Smooth muscle cell (in vitro differentiated cells): ENCODE data around the gene SLC5A10. TPM values are rescaled to one million over a fixed set of nuclear protein-coding genes. Genes with fewer than 3 reads are reported as not detected.

Source experiments
- DNase-seq: peaks from one replicate; lab custom pipeline; 2025; ENCODE audit not compliant: unreplicated experiment; lab: John Stamatoyannopoulos, UW
- H2AFZ ChIP-seq: fragments of 200-600 bp; sonication (generic); 2 replicates; pipeline ENCODE4 v1.6.0; 2016; ENCODE audit warnings: antibody characterized with exemption, low read depth, mild to moderate bottlenecking
- H3F3A ChIP-seq: fragments of 200-600 bp; sonication (generic); 2 replicates; pipeline ENCODE4 v1.6.0; 2017; ENCODE audit warnings: antibody characterized with exemption, low read depth
- H3K27ac ChIP-seq: fragments of 200-600 bp; sonication (generic); 2 replicates; pipeline ENCODE4 v1.5.1; 2016; ENCODE audit warnings: low read depth, mild to moderate bottlenecking
- H3K27me3 ChIP-seq: fragments of 200-600 bp; sonication (generic); 2 replicates; pipeline ENCODE4 v1.6.1; 2016; ENCODE audit warnings: low read depth, mild to moderate bottlenecking
- H3K36me3 ChIP-seq: fragments of 200-600 bp; sonication (generic); 2 replicates; pipeline ENCODE4 v1.5.1; 2016; ENCODE audit warnings: low read depth
- H3K4me1 ChIP-seq: fragments of 200-600 bp; sonication (generic); 2 replicates; pipeline ENCODE4 v1.5.1; 2016; ENCODE audit warnings: low read depth
- H3K4me2 ChIP-seq: fragments of 200-600 bp; sonication (generic); 2 replicates; pipeline ENCODE4 v1.6.0; 2016; ENCODE audit warnings: mild to moderate bottlenecking
- H3K4me3 ChIP-seq: fragments of 200-600 bp; sonication (generic); 2 replicates; pipeline ENCODE4 v1.5.1; 2016; ENCODE audit warnings: mild to moderate bottlenecking
- H3K79me2 ChIP-seq: fragments of 200-600 bp; sonication (generic); 2 replicates; pipeline ENCODE4 v1.6.0; 2016; ENCODE audit warnings: low read depth, mild to moderate bottlenecking
- H3K9ac ChIP-seq: fragments of 200-600 bp; sonication (generic); 2 replicates; pipeline ENCODE4 v1.6.0; 2016; ENCODE audit warnings: low read depth
- H3K9me3 ChIP-seq: fragments of 200-600 bp; sonication (generic); replicated peaks from 2 replicates; pipeline ENCODE4 v1.5.1; 2016; ENCODE audit warnings: low read depth
- H4K20me1 ChIP-seq: fragments of 200-600 bp; sonication (generic); 2 replicates; pipeline ENCODE4 v1.6.0; 2016; ENCODE audit warnings: low read depth
- WGBS: methylation state at CpG from one replicate; pipeline ENCODE4 v1.1.7; 2016; ENCODE audit warnings: low lambda C conversion rate; 5-methylcytosine and 5-hydroxymethylcytosine counted together
- polyA plus RNA-seq: library from polyadenylated mRNA; unstranded; fragments of >200 nt; fragmentation: Nextera tagmentation; extraction: Ambion mirVana; gene quantifications from 2 replicates; pipeline ENCODE4 v1.2.1, GENCODE V29; 2016
- total RNA-seq: library from RNA; depleted of rRNA; stranded (reverse); fragments of >200 nt; gene quantifications from 2 replicates; pipeline ENCODE4 v1.2.3, GENCODE V29; 2014
- TF ChIP-seq, protein P1 (sequence below): fragments of 200-600 bp; sonication (generic); IDR thresholded peaks from 2 replicates; pipeline ENCODE4 v1.5.1; 2017; ENCODE audit warnings: borderline replicate concordance, mild to moderate bottlenecking, antibody characterized with exemption; ENCODE audit not compliant: insufficient read depth, poor library complexity, severe bottlenecking

The SLC5A10 gene
- total and polyA plus RNA-seq, 2 experiments from 2014 or later: not detected

DNA sequence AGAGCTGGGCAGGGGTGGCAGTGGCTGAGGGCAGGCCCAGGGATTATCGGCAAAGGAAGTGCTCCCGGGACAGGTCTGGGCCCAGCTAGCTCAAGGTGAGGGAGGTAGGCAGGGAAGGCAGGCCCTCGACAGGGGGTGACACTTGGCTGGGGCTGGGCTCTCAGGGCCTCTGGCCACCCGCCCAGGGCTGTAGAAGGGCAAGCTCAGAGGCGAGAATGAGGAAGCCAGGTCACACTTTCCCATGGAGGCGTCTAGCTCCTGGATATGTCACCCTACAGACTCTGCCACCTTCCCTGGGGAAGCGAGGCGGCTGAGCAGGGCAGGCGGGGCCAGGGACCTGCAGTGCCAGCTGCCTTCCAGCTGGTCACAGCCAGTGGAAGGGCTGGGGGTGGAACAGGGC lies 33.5 kb downstream of the SLC5A10 start:
- Histone ChIP-seq H3K27ac (no peak overlapping the region), H3F3A (no peaks in the 10 kb centered on the region), H2AFZ (no peak overlapping the region), H3K4me1 (peaks cover 3% of the 10 kb centered on the region), H3K4me3 (no peak overlapping the region), H3K4me2 (no peak overlapping the region), H4K20me1 (peaks cover 38% of the 10 kb centered on the region), H3K36me3 (no peaks in the 10 kb centered on the region), H3K79me2 (no peaks in the 10 kb centered on the region), H3K9ac (no peak overlapping the region), H3K27me3 (no peaks in the 10 kb centered on the region), H3K9me3 (no peaks in the 10 kb centered on the region)
- DNase-seq: no peak
- WGBS: 99% methylated on average over 8 of the region's 9 CpGs
- TF ChIP-seq, protein P1, sequence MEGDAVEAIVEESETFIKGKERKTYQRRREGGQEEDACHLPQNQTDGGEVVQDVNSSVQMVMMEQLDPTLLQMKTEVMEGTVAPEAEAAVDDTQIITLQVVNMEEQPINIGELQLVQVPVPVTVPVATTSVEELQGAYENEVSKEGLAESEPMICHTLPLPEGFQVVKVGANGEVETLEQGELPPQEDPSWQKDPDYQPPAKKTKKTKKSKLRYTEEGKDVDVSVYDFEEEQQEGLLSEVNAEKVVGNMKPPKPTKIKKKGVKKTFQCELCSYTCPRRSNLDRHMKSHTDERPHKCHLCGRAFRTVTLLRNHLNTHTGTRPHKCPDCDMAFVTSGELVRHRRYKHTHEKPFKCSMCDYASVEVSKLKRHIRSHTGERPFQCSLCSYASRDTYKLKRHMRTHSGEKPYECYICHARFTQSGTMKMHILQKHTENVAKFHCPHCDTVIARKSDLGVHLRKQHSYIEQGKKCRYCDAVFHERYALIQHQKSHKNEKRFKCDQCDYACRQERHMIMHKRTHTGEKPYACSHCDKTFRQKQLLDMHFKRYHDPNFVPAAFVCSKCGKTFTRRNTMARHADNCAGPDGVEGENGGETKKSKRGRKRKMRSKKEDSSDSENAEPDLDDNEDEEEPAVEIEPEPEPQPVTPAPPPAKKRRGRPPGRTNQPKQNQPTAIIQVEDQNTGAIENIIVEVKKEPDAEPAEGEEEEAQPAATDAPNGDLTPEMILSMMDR: no peak

DNA sequence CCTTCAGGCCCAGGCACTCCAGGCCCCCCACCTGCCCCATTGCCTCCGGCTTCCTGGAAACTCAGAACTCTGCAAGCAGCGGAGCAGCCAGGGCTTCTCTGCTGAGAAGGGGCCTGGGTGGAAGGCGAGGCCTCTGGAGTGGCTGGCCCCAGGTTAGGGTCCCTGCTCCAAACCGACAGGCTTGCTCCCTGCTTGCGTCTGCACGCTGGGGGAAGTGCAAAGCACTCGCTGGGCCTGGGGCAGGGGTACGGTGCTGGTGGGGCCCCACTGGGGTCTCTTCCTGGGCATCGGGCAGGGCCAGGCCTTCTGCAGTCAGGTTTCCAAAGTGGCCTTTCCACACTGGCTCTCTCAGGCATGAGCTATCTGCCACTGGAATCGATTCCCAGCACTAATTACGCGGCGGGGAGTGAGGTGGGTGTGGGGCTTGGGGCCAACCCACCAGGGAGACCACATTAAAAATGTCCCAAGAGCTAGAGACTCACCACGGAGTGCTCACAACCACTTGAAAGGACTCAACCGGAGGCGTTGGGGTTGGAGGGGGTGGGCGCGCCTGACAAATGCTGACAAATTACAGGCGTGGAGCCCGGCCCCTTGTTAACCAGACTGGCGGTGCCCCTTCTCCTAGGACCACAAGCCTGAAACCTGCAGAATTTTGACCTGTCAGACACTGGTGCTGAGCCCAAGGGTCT lies 34.7 kb downstream of the SLC5A10 start:
- H3K27ac ChIP-seq: no peak overlapping the region
- H3K9me3 ChIP-seq: no peaks in the 10 kb centered on the region
- no peak overlapping the region for H3K4me2 ChIP-seq
- H3K36me3 ChIP-seq: no peaks in the 10 kb centered on the region
- no peak overlapping the region for H3K4me3 ChIP-seq
- no peak overlapping the region for H2AFZ ChIP-seq
- H4K20me1 ChIP-seq: peaks cover 50% of the 10 kb centered on the region
- no peaks in the 10 kb centered on the region for H3K79me2 ChIP-seq
- WGBS: 84% methylated on average over 21 of the region's 21 CpGs
- TF ChIP-seq, protein P1: no peak
- DNase-seq: no peak
- H3K27me3 ChIP-seq: no peaks in the 10 kb centered on the region
- peaks cover 3% of the 10 kb centered on the region for H3K4me1 ChIP-seq
- H3F3A ChIP-seq: no peaks in the 10 kb centered on the region
- H3K9ac ChIP-seq: no peak overlapping the region

DNA sequence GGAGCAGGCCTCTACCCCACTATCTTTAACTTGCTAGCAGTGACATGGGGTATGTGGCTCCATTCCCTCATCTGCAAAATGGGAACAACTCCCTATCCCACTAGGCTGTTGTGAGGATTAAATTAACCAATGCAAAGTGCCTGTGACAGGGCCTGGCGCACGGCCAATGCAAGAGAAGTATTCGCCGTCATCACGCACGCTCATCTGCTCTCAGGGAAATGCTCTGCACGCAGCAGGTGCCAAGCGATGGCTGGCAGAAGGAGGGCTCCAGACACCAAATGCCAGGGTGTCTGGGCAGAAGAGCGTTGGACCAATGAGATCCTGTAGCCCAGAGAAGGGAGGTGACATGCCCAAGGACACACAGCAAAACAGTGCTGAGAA lies 35.3 kb downstream of the SLC5A10 start:
- H3K4me3 ChIP-seq: no peak overlapping the region
- TF ChIP-seq, protein P1: no peak
- no peak for DNase-seq
- H3K27ac ChIP-seq: no peak overlapping the region
- H3F3A ChIP-seq: no peaks in the 10 kb centered on the region
- H3K9ac ChIP-seq: no peak overlapping the region
- H3K9me3 ChIP-seq: no peaks in the 10 kb centered on the region
- peaks cover 55% of the 10 kb centered on the region for H4K20me1 ChIP-seq
- no peaks in the 10 kb centered on the region for H3K27me3 ChIP-seq
- H2AFZ ChIP-seq: no peak overlapping the region
- no peak overlapping the region for H3K4me2 ChIP-seq
- 96% methylated on average over 9 of the region's 9 CpGs for WGBS
- no peaks in the 10 kb centered on the region for H3K36me3 ChIP-seq
- peaks cover 1% of the 10 kb centered on the region for H3K4me1 ChIP-seq
- H3K79me2 ChIP-seq: no peaks in the 10 kb centered on the region
